HUES64 (cell line): ENCODE measurements around the gene VASH1.

Experiments
- H3K27ac ChIP-seq: 2 replicates; pipeline ENCODE4 v1.7.0; 2013; ENCODE audit warnings: low read depth, low read length, inconsistent platforms
- H3K27me3 ChIP-seq: 2 replicates; pipeline ENCODE4 v1.6.1; 2013; ENCODE audit warnings: mild to moderate bottlenecking, low read length; ENCODE audit not compliant: insufficient read depth
- H3K36me3 ChIP-seq: 2 replicates; pipeline ENCODE4 v1.6.1; 2013; ENCODE audit warnings: mild to moderate bottlenecking, low read length; ENCODE audit not compliant: insufficient read depth
- H3K4me1 ChIP-seq: 2 replicates; pipeline ENCODE4 v1.6.1; 2013; ENCODE audit warnings: mild to moderate bottlenecking, low read length, moderate library complexity; ENCODE audit not compliant: insufficient read depth
- H3K4me3 ChIP-seq: 2 replicates; pipeline ENCODE4 v1.5.1; 2013; ENCODE audit warnings: mild to moderate bottlenecking, low read length, moderate library complexity
- H3K9ac ChIP-seq: 2 replicates; pipeline ENCODE4 v1.6.1; 2013; ENCODE audit warnings: mild to moderate bottlenecking, low read depth, low read length
- H3K9me3 ChIP-seq: 2 replicates; pipeline ENCODE4 v1.6.1; 2013; ENCODE audit warnings: low read depth, low read length; ENCODE audit not compliant: insufficient read depth
- WGBS: fragments of 150-250, 120-280 bp; methylation state at CpG from one replicate; pipeline ENCODE4 v1.1.7; 2013; ENCODE audit warnings: missing lambda C conversion rate; 5-methylcytosine and 5-hydroxymethylcytosine counted together

The VASH1 gene

DNA sequence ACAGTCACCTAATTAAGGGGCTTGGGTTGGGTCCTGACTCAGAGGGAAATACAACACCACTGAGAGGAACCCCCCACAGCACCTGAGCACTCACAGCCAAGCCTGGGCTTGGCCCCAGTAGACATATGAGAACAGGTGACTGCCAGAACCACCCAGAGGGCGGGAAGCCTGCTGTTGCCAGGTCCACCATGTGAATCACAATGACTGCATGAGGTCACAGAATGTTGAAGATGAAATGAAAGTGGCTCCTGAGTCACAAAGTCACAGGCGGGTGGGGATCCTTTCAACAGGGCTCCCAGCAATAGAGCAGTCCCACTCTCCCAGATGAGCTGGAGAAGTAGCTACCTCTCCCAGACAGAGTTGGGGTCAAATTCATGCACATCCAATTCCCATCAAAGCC lies 64.9 kb downstream of the VASH1 start, which contains the start of gene LRRC74A:
LRRC74A (plus strand) TSS at position 287 of the 400 bp plus-strand sequence. CDS start 290 bp downstream, outside the sequence.
- Histone ChIP-seq H3K27me3 (no peaks in the 10 kb centered on the region), H3K36me3 (no peaks in the 10 kb centered on the region), H3K4me1 (peaks cover 17% of the 10 kb centered on the region), H3K4me3 (no peak within 1 kb of the TSS), H3K9me3 (no peaks in the 10 kb centered on the region), H3K27ac (no peak within 1 kb of the TSS), H3K9ac (no peak within 1 kb of the TSS)
- WGBS = 86% methylated on average over 2 of the region's 2 CpGs

DNA sequence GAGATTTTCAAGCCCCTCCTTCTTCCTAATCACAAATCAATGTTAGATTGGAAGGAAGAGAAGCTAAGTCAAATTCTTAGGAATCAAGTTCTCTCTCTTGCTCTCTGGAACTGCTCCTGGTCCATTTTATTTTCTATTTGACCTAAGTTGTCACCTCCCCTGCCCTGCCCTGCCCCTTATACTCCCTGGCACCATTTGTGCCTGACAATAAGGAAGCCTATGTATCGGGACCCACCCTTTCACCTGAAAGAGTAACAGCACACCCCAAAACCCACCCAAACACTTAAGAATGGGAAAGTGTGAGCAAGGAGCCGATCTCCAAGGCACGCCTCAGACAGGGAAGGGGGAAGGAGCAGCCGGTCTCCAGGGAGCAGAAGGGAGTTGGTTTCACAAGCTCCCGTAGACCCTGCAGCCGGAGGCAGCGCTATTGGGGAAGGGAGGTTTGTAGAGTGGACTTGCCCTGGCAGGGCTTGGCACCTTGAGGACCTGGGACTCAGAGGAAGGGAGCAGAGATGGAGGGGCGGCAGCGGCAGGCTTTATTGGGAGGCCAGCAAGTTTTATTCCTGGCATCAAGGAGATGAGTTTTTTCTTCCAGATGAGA lies 66.5 kb downstream of the VASH1 start:
- 86% methylated on average over 9 of the region's 9 CpGs for WGBS
- no peak overlapping the region for H3K9ac ChIP-seq
- no peak overlapping the region for H3K4me3 ChIP-seq

DNA sequence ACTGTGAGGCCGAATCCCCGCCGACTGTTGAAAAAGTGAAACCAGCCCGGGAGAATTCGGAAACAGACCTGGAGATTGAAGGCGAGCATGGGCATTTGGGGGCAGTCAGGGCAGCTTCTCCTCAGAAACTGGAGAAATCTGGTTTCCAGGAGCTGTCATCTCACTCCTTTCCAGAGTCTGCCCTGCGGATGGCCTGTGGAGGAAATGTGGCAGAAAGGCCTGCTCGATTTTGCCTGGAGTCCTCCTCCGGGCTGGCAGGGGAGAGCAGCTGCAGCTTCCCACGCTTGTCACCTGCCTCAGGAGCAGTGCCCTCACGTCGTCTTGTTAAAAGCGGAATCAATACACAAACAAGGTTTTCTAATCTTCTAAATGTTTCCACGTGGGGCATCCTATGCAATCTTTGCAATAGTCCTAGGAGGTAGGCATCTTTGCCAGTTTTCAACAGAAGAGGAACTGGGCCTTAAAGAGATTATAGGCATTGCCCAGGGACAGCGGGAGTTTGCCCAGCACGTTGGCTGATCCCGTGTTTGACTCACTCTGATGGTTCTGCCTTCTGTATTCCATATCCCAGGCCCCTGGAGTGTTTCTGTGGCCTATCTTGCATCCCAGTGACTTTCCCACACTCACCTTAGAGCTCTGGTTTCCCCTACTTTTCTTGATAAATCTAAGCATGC lies 67.2 kb downstream of the VASH1 start:
- Histone ChIP-seq H3K27me3 (no peaks in the 10 kb centered on the region), H3K27ac (no peak overlapping the region), H3K9me3 (no peaks in the 10 kb centered on the region), H3K36me3 (no peaks in the 10 kb centered on the region), H3K4me3 (no peak overlapping the region), H3K9ac (no peak overlapping the region), H3K4me1 (peaks cover 17% of the 10 kb centered on the region)
- WGBS = 75% methylated on average over 17 of the region's 17 CpGs

More for the DNA sequence above, 66.5 kb downstream of the VASH1 start:
- Histone ChIP-seq H3K36me3 (no peaks in the 10 kb centered on the region), H3K4me1 (peaks cover 17% of the 10 kb centered on the region), H3K9me3 (no peaks in the 10 kb centered on the region), H3K27ac (no peak overlapping the region), H3K27me3 (no peaks in the 10 kb centered on the region)

DNA sequence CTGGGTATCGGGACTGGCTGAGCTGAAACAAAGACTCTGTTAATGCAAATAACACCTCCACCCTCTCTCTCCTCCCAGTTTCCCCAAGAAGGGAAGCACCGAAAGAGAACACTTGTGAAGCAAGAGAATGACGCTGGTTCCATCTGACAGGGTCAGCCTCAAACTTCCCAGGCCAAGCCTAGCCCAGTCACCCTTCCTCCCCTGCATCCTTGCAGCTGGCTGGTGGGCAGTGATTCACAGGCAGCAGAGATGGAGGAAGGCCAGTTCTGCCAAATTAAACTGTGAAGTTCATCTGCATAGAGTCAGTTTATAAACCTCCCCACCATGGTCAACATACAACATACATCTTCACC lies 67.7 kb downstream of the VASH1 start:
- Histone ChIP-seq H3K4me1 (peaks cover 17% of the 10 kb centered on the region), H3K36me3 (no peaks in the 10 kb centered on the region)
- 28% methylated on average over 3 of the region's 3 CpGs for WGBS

DNA sequence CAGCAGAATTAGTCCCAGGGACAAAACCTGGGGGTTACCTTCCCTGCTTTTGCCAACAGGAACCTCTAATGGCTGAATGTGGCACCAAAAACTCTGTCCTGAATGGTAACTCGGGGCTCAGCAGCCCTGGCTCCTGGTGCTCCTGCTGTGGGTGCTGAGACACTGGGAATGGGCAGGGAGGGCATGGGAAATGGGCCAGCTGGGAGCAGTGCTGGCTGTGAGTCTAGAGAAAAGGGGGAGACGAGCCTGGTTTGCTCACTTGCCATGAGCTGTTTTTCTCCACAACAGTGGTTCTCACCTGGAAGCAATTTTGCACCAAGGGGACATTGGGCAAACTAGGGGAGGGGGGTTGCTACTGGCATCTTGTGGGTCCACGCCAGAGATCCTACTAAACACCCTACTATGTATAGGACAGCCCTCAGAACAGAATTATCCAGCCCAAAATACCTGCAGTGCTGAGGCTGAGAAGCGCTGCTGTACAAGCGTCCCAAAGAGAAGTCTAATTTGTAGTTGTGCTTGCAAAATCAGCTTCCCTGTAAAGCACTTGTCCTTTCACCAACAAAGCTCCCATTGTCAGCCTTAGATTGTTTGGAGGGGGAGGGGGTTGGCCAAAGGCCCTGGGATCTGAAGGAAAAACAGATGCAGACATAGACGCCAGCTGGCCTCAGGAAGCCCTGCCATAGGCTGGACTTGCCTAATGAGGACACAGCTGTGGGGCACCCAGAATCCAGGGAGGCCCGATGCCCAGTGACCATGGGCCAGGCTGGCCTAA lies 68.6 kb downstream of the VASH1 start:
- H3K27ac ChIP-seq = no peak overlapping the region
- no peaks in the 10 kb centered on the region for H3K36me3 ChIP-seq
- no peak overlapping the region for H3K9ac ChIP-seq
- no peak overlapping the region for H3K4me3 ChIP-seq
- H3K9me3 ChIP-seq = no peaks in the 10 kb centered on the region
- 80% methylated on average over 7 of the region's 7 CpGs for WGBS
- H3K27me3 ChIP-seq = no peaks in the 10 kb centered on the region
- H3K4me1 ChIP-seq = peaks cover 17% of the 10 kb centered on the region

More for the DNA sequence above, 67.7 kb downstream of the VASH1 start:
- H3K27me3 ChIP-seq = no peaks in the 10 kb centered on the region
- H3K9me3 ChIP-seq = no peaks in the 10 kb centered on the region
- H3K4me3 ChIP-seq = no peak overlapping the region
- H3K9ac ChIP-seq = no peak overlapping the region
- H3K27ac ChIP-seq = no peak overlapping the region

DNA sequence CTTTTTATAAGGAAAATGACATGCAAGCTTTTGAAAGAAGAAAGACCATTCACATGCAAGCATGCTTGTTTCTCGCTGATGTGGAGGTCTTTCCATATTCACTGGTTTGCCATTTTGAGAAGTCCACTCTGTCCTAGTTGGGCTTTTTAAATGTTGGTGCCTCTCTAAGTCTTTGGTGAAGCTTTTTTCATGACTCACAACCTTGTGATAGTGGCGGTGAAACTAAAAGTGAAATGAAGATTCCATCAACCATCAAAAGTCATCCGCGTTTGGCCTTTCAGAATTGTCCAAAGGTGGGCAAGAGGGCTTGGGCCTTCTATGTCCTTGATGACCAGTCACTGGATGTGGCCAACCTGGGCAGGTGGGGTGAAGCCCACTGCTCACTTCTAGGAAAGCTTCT lies 69.3 kb downstream of the VASH1 start:
- WGBS = 97% methylated on average over 4 of the region's 4 CpGs
- Histone ChIP-seq H3K36me3 (no peaks in the 10 kb centered on the region), H3K27ac (no peak overlapping the region), H3K4me1 (peaks cover 17% of the 10 kb centered on the region), H3K4me3 (no peak overlapping the region), H3K27me3 (no peaks in the 10 kb centered on the region), H3K9ac (no peak overlapping the region), H3K9me3 (no peaks in the 10 kb centered on the region)

DNA sequence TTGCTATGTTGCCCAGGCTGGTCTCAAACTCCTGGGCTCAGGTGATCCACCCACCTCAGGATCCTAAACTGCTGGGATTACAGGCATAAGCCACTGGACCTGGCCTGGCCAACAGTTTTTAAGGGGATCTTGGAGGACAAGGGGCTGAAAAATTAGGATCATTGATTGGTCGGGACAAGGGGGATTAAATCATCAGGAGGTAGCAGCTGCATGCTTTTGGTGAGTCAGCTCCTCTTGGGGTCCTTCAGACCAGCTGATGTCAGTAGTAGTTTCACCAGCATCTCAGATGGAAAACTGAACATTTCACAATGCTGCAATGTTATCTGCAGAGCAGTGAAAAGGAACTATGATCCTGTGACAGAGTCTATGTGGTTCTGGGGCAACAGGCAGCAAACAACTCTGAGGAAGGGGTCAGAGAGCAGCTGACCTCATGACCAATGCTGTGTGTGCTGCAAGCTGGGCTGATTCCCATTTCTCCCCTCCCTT lies 71.3 kb downstream of the VASH1 start:
- Histone ChIP-seq H3K9me3 (no peaks in the 10 kb centered on the region), H3K27me3 (no peaks in the 10 kb centered on the region), H3K4me1 (peaks cover 17% of the 10 kb centered on the region), H3K36me3 (no peaks in the 10 kb centered on the region), H3K9ac (no peak overlapping the region), H3K4me3 (no peak overlapping the region), H3K27ac (no peak overlapping the region)
- 88% methylated on average over 1 of the region's 1 CpG for WGBS
